SK-N-SH (cell line): ENCODE measurements around the gene CPS1. TPM values are rescaled to one million over a fixed set of nuclear protein-coding genes. Genes with fewer than 3 reads are reported as not detected.

Experiments
- CTCF ChIA-PET: fragments of 300-600, 350-600 bp; formaldehyde crosslinking; extraction: SDS; loops from one replicate; lab custom pipeline; 2021; lab: Yijun Ruan, JAX
- POLR2A ChIA-PET: fragments of 350-600 bp; sonication (Branson Sonifier 250); formaldehyde crosslinking; extraction: SDS; loops from one replicate; lab custom pipeline; 2020; ENCODE audit warnings: antibody characterized with exemption, inconsistent platforms; lab: Yijun Ruan, JAX
- DNase-seq: peaks from one replicate; pipeline ENCODE4 v3.0.0; 2012
- H2AFZ ChIP-seq: fragments of 200-600 bp; sonication (generic); 2 replicates; pipeline ENCODE4 v1.8.1; 2016; ENCODE audit warnings: antibody characterized with exemption, mild to moderate bottlenecking, low read depth
- H3F3A ChIP-seq: fragments of 200-600 bp; sonication (generic); replicated peaks from 2 replicates; pipeline ENCODE3; 2016; ENCODE audit warnings: antibody characterized with exemption, mild to moderate bottlenecking; ENCODE audit not compliant: insufficient read depth
- H3K27ac ChIP-seq, 2 experiments: fragments of 200-500 bp in 1 of 2; fragments of 200-600 bp in 1 of 2; sonication (Bioruptor generic) in 1 of 2; sonication (generic), shearing (Covaris generic) in 1 of 2; 2 replicates each; pipeline versions ENCODE4 v1.5.1 to v1.6.1; 2014 to 2016; ENCODE audit warnings: low read depth in 2 of 2, inconsistent platforms in 1 of 2, low read length in 1 of 2, mild to moderate bottlenecking in 1 of 2, mixed read lengths in 1 of 2
- H3K27me3 ChIP-seq: fragments of 200-600 bp; sonication (generic), shearing (Covaris generic); 2 replicates; pipeline ENCODE4 v1.6.1; 2016; ENCODE audit warnings: mixed run types; ENCODE audit not compliant: insufficient read depth
- H3K36me3 ChIP-seq, 2 experiments: fragments of 200-500 bp in 1 of 2; fragments of 200-600 bp in 1 of 2; sonication (Bioruptor generic) in 1 of 2; sonication (generic) in 1 of 2; replicated peaks in 1 of 2; 2 replicates each; pipeline versions ENCODE3 to v1.5.1; 2014 to 2016; ENCODE audit warnings: low read length in 1 of 2, mild to moderate bottlenecking in 1 of 2; ENCODE audit not compliant: insufficient read depth in 2 of 2, control insufficient read depth in 1 of 2
- H3K4me1 ChIP-seq, 2 experiments: fragments of 200-500 bp in 1 of 2; fragments of 200-600 bp in 1 of 2; sonication (Bioruptor generic) in 1 of 2; sonication (generic), shearing (Covaris generic) in 1 of 2; 2 replicates each; pipeline versions ENCODE4 v1.5.1 to v1.6.1; 2014 to 2016; ENCODE audit warnings: low read depth in 1 of 2, low read length in 1 of 2, mixed run types in 1 of 2; ENCODE audit not compliant: insufficient read depth in 2 of 2, control insufficient read depth in 1 of 2
- H3K4me2 ChIP-seq: fragments of 200-600 bp; sonication (generic), shearing (Covaris generic); 2 replicates; pipeline ENCODE4 v1.6.1; 2017; ENCODE audit warnings: mixed run types
- H3K4me3 ChIP-seq, 2 experiments: fragments of 200-500 bp in 1 of 2; fragments of 200-600 bp in 1 of 2; sonication (Bioruptor generic) in 1 of 2; sonication (generic), shearing (Covaris generic) in 1 of 2; 2 replicates each; pipeline versions ENCODE4 v1.5.1 to v1.8.1; 2014 to 2016; ENCODE audit warnings: low read depth in 2 of 2, inconsistent platforms in 1 of 2, low read length in 1 of 2, mild to moderate bottlenecking in 1 of 2, mixed read lengths in 1 of 2, moderate library complexity in 1 of 2
- H3K79me2 ChIP-seq: fragments of 200-600 bp; sonication (generic); 2 replicates; pipeline ENCODE4 v1.8.1; 2017; ENCODE audit warnings: mild to moderate bottlenecking; ENCODE audit not compliant: insufficient read depth
- H3K9ac ChIP-seq: fragments of 200-600 bp; sonication (generic); 2 replicates; pipeline ENCODE4 v1.6.1; 2017; ENCODE audit warnings: mixed run types
- H3K9me2 ChIP-seq: fragments of 200-600 bp; sonication (generic); 2 replicates; pipeline ENCODE4 v1.6.1; 2017; ENCODE audit warnings: mixed run types
- H3K9me3 ChIP-seq: fragments of 200-600 bp; sonication (generic); 2 replicates; pipeline ENCODE4 v1.6.1; 2017; ENCODE audit warnings: mixed run types, mild to moderate bottlenecking, moderate library complexity
- H4K20me1 ChIP-seq: fragments of 200-600 bp; sonication (generic); 2 replicates; pipeline ENCODE4 v1.6.1; 2017; ENCODE audit warnings: mild to moderate bottlenecking, mixed run types; ENCODE audit not compliant: insufficient read depth
- CHD2 ChIP-seq: fragments of 150-350 bp; IDR thresholded peaks from 2 replicates; pipeline ENCODE4 v1.6.1; 2018; ENCODE audit warnings: low read length; ENCODE audit not compliant: partially characterized antibody
- CTCF ChIP-seq: fragments of 200-600 bp; sonication (generic); IDR thresholded peaks from 2 replicates; pipeline ENCODE4 v1.6.1; 2017; ENCODE audit warnings: antibody characterized with exemption, mild to moderate bottlenecking, moderate library complexity
- FOSL2 ChIP-seq: IDR thresholded peaks from 2 replicates; pipeline ENCODE4 v1.4.0; 2012; ENCODE audit warnings: low read depth, mild to moderate bottlenecking, moderate library complexity, borderline replicate concordance
- GABPA ChIP-seq: IDR thresholded peaks from 2 replicates; pipeline ENCODE4 v1.4.0; 2012; ENCODE audit warnings: low read depth, mild to moderate bottlenecking
- MAX ChIP-seq: IDR thresholded peaks from 2 replicates; pipeline ENCODE4 v1.4.0; 2012; ENCODE audit warnings: low read depth
- PBX3 ChIP-seq: IDR thresholded peaks from 2 replicates; pipeline ENCODE4; 2012
- POLR2AphosphoS5 ChIP-seq: IDR thresholded peaks from 2 replicates; pipeline ENCODE4 v1.6.1; 2012; ENCODE audit warnings: low read depth, low read length
- RAD21 ChIP-seq: IDR thresholded peaks from 2 replicates; pipeline ENCODE4 v1.6.1; 2012; ENCODE audit warnings: mild to moderate bottlenecking, low read length
- RCOR1 ChIP-seq: fragments of 150-350 bp; IDR thresholded peaks from 2 replicates; pipeline ENCODE4 v1.6.1; 2017; ENCODE audit warnings: antibody characterized with exemption, low read length
- REST ChIP-seq: IDR thresholded peaks from 2 replicates; pipeline ENCODE4 v1.6.1; 2012; ENCODE audit warnings: mild to moderate bottlenecking, low read depth, low read length, moderate library complexity
- SMC3 ChIP-seq: IDR thresholded peaks from 2 replicates; pipeline ENCODE4 v1.6.1; 2012; ENCODE audit warnings: low read depth, low read length, improper control_type of control experiment
- TCF12 ChIP-seq: IDR thresholded peaks from 2 replicates; pipeline ENCODE4 v1.4.0; 2012
- USF1 ChIP-seq: IDR thresholded peaks from 2 replicates; pipeline ENCODE4 v1.4.0; 2012; ENCODE audit warnings: low read depth, borderline replicate concordance
- USF2 ChIP-seq: fragments of 150-350 bp; IDR thresholded peaks from 2 replicates; pipeline ENCODE4 v1.6.1; 2017; ENCODE audit warnings: antibody characterized with exemption, low read length, low read depth, borderline replicate concordance
- YY1 ChIP-seq: IDR thresholded peaks from 2 replicates; pipeline ENCODE4 v1.4.0; 2012; ENCODE audit warnings: low read depth, mild to moderate bottlenecking
- ZBTB33 ChIP-seq: IDR thresholded peaks from 2 replicates; pipeline ENCODE4 v1.4.0; 2012; ENCODE audit warnings: low read depth, borderline replicate concordance
- WGBS: methylation state at CpG from one replicate; pipeline ENCODE4 v1.1.6; 2017; ENCODE audit warnings: low lambda C conversion rate; 5-methylcytosine and 5-hydroxymethylcytosine counted together
- polyA plus RNA-seq, 3 experiments: library from polyadenylated mRNA; depleted of rRNA; stranded (reverse); fragments of >200 nt; gene quantifications; 2 replicates each; pipeline ENCODE4 v1.2.3, GENCODE V29; 2012

Gene CPS1
- polyA plus RNA-seq, 1 of the 3 experiments (the other 2 are of a cell fraction): 9.2 TPM

- H3K36me3 ChIP-seq: no peaks in the 10 kb centered on the region
- no peaks in the 10 kb centered on the region for H3K9me3 ChIP-seq
- 62% methylated on average over 4 of the region's 4 CpGs for WGBS
- no peaks in the 10 kb centered on the region for H3K27me3 ChIP-seq
- POLR2A ChIA-PET: no interaction called here
- no peaks in the 10 kb centered on the region for H4K20me1 ChIP-seq
- no peaks in the 10 kb centered on the region for H3K79me2 ChIP-seq
- H3K9ac ChIP-seq: no peak overlapping the region
- TF ChIP-seq FOSL2: no peak
- TF ChIP-seq TCF12: no peak
- no peak for TF ChIP-seq GABPA
- TF ChIP-seq SMC3: no peak
- TF ChIP-seq USF1: no peak
- TF ChIP-seq CHD2: no peak
- TF ChIP-seq CTCF: no peak
- no peak for TF ChIP-seq RCOR1
- no peak for TF ChIP-seq RAD21
- no peak for TF ChIP-seq POLR2AphosphoS5
- no peak for TF ChIP-seq YY1
- no peak for TF ChIP-seq MAX
- TF ChIP-seq, all 33 proteins: peak for 0
- Histone ChIP-seq H3K9me2 (no peaks in the 10 kb centered on the region), H2AFZ (no peak overlapping the region), H3K27ac (no peak overlapping the region), H3K4me1 (peaks cover 0 to 9% of the 10 kb centered on the region in 2 experiments; a peak in 2 of 4 replicates), H3F3A (peaks cover 2% of the 10 kb centered on the region), H3K4me3 (no peak overlapping the region), H3K4me2 (no peak overlapping the region)
- DNase-seq: no peak
- CTCF ChIA-PET: interaction anchor here (1.3 kb wide), 1 partner anchor 74 kb away, joined by 4 read pairs; no protein-coding TSS in a partner anchor
Observed at GRCh38 chr2:210544831-210545230, 11.6 kb upstream of the CPS1 start.

- WGBS: 76% methylated on average over 5 of the region's 5 CpGs
- no peak for TF ChIP-seq USF2
- no peak for TF ChIP-seq ZBTB33
- no peak for TF ChIP-seq REST
- TF ChIP-seq SMC3: no peak
- no peak for TF ChIP-seq PBX3
Observed at GRCh38 chr2:210546424-210547208, 9.8 kb upstream of the CPS1 start.

More at GRCh38 chr2:210546424-210547208, 9.8 kb upstream of the CPS1 start:
- Histone ChIP-seq H3K36me3 (no peaks in the 10 kb centered on the region), H3K27me3 (no peaks in the 10 kb centered on the region), H2AFZ (no peak overlapping the region), H3K4me2 (no peak overlapping the region), H3F3A (peaks cover 3% of the 10 kb centered on the region), H3K79me2 (no peaks in the 10 kb centered on the region), H3K9ac (no peak overlapping the region), H4K20me1 (no peaks in the 10 kb centered on the region), H3K9me2 (no peaks in the 10 kb centered on the region), H3K9me3 (no peaks in the 10 kb centered on the region), H3K4me3 (no peak overlapping the region), H3K27ac (no peak overlapping the region), H3K4me1 (peaks cover 0 to 3% of the 10 kb centered on the region in 2 experiments; a peak in 2 of 4 replicates)
- ChIA-PET POLR2A (no interaction called here), CTCF (interaction anchor here (0.7 to 1.3 kb wide), 2 partner anchors 44 to 584 kb away, joined by 4 to 7 read pairs; no protein-coding TSS in a partner anchor)
- no peak for DNase-seq
